ENCODE data around the gene RAB42. TPM values are rescaled to one million over a fixed set of nuclear protein-coding genes. Genes with fewer than 3 reads are reported as not detected.
A peak's percentile ranks its signal among the peaks of the same experiment; 100 is the strongest.

The RAB42 gene
- total and polyA plus RNA-seq, 10 of the 15 experiments (the other 5 are each of a cell fraction or from before 2014, with no cell fraction given), result 0.16 to 4.5 (median 0.49) TPM

DNA sequence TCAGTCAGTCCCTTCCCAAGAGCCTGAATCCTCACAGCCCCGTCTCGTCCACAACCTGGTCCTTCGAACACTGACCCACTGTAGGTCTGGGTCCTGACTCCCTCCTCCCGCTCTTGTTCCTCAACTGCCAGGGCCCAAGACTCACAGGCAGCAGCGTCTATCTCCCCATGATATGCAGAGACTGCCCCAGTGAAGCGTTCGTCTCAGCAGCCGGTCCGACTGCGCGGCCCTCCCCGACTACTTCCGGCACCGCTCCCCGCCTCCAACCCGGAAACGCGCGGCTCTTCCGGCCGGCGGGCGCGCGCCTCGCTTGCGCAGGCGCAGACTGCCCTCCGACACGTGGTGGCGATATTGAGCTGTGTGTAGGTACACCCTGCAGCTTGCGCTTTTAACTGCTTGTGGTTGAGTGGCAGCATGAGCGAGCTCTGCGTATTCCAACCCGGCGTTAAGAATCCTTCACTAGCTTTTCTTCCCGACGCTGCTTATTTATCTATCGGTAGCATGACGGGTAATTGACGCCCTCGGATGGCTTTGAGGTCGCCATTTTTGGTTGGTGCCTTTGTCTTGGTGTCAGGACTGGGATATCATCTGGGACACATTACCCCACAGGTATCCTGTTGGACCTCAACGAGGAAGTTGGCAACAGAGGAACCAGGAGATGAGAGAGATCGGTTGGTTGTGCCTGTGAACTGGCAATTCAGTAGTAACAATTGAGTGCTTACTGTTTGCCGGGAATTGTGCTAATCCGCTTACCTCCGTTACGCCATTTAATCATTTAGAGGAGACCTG lies 51.0 kb downstream of the RAB42 start, which contains the start of gene TAF12 (continued):
- TF ChIP-seq BHLHE40 (IDR thresholded peaks at IDR 0.05; ENCODE audit: borderline replicate concordance in 1 of 2, low read depth in 2 of 2, low read length in 1 of 2), result peak; percentile 64 to 67; a peak in 3 of 4 replicates
- TF ChIP-seq TCF12 (IDR thresholded peaks at IDR 0.05; ENCODE audit: low read depth, low read length), result no peak
- TF ChIP-seq SMAD5 (IDR thresholded peaks at IDR 0.05; ENCODE audit: low read depth), result peak; percentile 90
- TF ChIP-seq TARDBP (IDR thresholded peaks at IDR 0.05; ENCODE audit: borderline replicate concordance), result peak; percentile 71; the same call in 1 of the 2 replicates
- TF ChIP-seq EGR1 (IDR thresholded peaks at IDR 0.05; ENCODE audit: borderline replicate concordance in 1 of 2, low read depth in 2 of 2, low read length in 2 of 2), result peak; percentile 32 to 33; a peak in 2 of 3 replicates
- no peak for TF ChIP-seq DPF2 (IDR thresholded peaks at IDR 0.05)
- TF ChIP-seq, protein P1, sequence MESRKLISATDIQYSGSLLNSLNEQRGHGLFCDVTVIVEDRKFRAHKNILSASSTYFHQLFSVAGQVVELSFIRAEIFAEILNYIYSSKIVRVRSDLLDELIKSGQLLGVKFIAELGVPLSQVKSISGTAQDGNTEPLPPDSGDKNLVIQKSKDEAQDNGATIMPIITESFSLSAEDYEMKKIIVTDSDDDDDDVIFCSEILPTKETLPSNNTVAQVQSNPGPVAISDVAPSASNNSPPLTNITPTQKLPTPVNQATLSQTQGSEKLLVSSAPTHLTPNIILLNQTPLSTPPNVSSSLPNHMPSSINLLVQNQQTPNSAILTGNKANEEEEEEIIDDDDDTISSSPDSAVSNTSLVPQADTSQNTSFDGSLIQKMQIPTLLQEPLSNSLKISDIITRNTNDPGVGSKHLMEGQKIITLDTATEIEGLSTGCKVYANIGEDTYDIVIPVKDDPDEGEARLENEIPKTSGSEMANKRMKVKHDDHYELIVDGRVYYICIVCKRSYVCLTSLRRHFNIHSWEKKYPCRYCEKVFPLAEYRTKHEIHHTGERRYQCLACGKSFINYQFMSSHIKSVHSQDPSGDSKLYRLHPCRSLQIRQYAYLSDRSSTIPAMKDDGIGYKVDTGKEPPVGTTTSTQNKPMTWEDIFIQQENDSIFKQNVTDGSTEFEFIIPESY (IDR thresholded peaks at IDR 0.05), result 0 out of 2 replicates have a peak, but pooled peaks have one; percentile 30
- TF ChIP-seq LARP7 (IDR thresholded peaks at IDR 0.05), result peak; percentile 43
- TF ChIP-seq SP1 (IDR thresholded peaks at IDR 0.05; ENCODE audit: low read depth, low read length), result peak; percentile 26
- TF ChIP-seq PAX8 (IDR thresholded peaks at IDR 0.05), result no peak; the same call in 1 of the 2 replicates

All from GM12878 (cell line).